ENCODE measurements around the gene PPT1. TPM values are rescaled to one million over a fixed set of nuclear protein-coding genes. Genes with fewer than 3 reads are reported as not detected.
A peak's percentile ranks its signal among the peaks of the same experiment; 100 is the strongest.

PPT1 gene
- total RNA-seq, 1 donor from 2014 or later: 79.6 TPM

DNA sequence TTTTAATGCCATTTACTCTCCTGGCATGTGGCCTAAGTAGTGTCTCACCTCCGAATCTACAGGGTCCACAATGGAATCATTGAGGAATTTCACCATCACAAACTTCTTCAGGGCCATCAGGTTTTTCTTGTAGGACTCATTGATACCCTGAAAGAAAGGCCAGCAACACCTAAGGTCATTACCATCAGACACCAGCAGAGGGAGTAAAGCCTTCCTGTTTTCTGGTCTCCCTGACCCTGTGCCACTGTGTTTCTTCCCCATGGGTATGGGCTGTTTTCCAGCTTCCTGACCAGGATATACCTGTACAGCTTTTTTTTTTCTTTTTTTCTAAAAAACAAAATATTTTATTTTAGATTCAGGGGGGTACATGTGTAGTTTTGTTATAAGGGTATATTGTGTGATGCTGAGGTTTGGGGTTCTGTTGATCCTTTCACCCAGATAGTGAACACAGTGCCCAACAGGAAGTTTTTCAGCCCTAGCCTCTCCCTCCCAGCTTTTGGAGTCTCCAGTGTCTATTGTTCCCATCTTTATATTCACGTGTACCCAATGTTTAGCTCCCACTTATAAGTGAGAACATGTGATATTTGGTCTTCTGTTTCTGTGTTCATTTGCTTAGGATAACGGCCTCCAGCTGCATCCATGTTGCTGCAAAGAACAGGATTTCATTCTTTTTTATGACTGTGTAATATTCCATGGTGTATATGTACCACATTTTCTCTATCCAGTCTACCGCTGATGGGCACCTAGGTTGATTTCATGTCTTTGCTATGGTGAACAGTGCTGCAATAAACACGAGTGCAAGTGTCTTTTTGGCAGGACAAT, 18.3 kb downstream of the PPT1 start:
- peaks cover 13% of the 10 kb centered on the region for H3K36me3 Mint-ChIP-seq
- no peaks in the 10 kb centered on the region for H3K9me3 Mint-ChIP-seq
- no peaks in the 10 kb centered on the region for H3K27me3 Mint-ChIP-seq
- DNase-seq (ENCODE audit: extremely low spot score, unreplicated experiment): no peak
- H3K4me1 Mint-ChIP-seq (ENCODE audit: unreplicated experiment): no peaks in the 10 kb centered on the region
- TF ChIP-seq, protein P1, sequence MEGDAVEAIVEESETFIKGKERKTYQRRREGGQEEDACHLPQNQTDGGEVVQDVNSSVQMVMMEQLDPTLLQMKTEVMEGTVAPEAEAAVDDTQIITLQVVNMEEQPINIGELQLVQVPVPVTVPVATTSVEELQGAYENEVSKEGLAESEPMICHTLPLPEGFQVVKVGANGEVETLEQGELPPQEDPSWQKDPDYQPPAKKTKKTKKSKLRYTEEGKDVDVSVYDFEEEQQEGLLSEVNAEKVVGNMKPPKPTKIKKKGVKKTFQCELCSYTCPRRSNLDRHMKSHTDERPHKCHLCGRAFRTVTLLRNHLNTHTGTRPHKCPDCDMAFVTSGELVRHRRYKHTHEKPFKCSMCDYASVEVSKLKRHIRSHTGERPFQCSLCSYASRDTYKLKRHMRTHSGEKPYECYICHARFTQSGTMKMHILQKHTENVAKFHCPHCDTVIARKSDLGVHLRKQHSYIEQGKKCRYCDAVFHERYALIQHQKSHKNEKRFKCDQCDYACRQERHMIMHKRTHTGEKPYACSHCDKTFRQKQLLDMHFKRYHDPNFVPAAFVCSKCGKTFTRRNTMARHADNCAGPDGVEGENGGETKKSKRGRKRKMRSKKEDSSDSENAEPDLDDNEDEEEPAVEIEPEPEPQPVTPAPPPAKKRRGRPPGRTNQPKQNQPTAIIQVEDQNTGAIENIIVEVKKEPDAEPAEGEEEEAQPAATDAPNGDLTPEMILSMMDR (conservative IDR thresholded peaks at IDR 0.05): peak; percentile 84
- no peak overlapping the region for H3K4me3 Mint-ChIP-seq
- no peak overlapping the region for H3K27ac Mint-ChIP-seq

DNA sequence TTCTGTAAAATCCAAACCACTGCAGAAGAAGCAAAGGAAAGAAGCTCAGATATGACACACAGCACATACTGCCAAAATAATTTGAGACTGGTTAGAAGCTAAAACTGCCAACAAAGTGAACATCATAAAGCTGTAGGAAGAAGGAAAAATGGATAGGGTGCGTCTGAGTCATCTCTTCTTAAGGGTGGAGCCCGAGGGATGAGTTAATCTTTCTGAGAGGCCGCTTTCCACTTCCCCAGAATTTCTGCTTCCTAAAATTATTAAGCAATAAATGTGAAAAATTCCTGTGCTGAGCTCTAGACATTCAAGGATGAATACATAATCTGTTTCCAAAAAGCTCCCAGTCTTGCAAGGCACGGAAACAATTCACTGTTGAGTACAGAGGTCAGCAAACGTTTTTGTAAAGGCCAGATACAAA, 20.1 kb downstream of the PPT1 start:
- DNase-seq (ENCODE audit: extremely low spot score, unreplicated experiment): no peak
- TF ChIP-seq, protein P1 (conservative IDR thresholded peaks at IDR 0.05): no peak
- H3K27ac Mint-ChIP-seq: no peak overlapping the region
- no peaks in the 10 kb centered on the region for H3K4me1 Mint-ChIP-seq (ENCODE audit: unreplicated experiment)
- peaks cover 14% of the 10 kb centered on the region for H3K36me3 Mint-ChIP-seq
- no peak overlapping the region for H3K4me3 Mint-ChIP-seq
- H3K27me3 Mint-ChIP-seq: no peaks in the 10 kb centered on the region
- H3K9me3 Mint-ChIP-seq: no peaks in the 10 kb centered on the region

DNA sequence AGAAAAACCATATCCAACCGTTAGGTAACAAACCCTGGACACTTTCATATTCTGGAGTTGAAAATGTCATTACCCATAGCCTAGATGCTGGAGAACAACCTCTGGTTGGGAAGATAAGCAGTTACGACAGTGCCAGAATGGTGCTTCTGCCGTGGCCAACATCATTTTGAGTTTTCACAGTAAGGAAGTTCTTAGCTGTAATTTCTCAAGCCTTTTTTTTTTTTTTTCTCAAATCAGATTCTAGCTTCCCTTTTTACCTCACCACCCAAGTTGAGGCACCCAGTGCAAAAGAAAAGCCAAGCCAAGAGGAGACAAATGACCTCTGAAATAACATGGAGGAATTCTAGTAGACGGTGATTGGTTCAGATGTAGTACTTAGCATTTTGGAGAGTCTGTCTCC, 21.8 kb downstream of the PPT1 start:
- no peak overlapping the region for H3K27ac Mint-ChIP-seq
- no peaks in the 10 kb centered on the region for H3K4me1 Mint-ChIP-seq (ENCODE audit: unreplicated experiment)
- no peak overlapping the region for H3K4me3 Mint-ChIP-seq
- H3K27me3 Mint-ChIP-seq: no peaks in the 10 kb centered on the region
- TF ChIP-seq, protein P1 (conservative IDR thresholded peaks at IDR 0.05): no peak
- no peaks in the 10 kb centered on the region for H3K9me3 Mint-ChIP-seq
- peaks cover 23% of the 10 kb centered on the region for H3K36me3 Mint-ChIP-seq
- DNase-seq (ENCODE audit: extremely low spot score, unreplicated experiment): no peak

DNA sequence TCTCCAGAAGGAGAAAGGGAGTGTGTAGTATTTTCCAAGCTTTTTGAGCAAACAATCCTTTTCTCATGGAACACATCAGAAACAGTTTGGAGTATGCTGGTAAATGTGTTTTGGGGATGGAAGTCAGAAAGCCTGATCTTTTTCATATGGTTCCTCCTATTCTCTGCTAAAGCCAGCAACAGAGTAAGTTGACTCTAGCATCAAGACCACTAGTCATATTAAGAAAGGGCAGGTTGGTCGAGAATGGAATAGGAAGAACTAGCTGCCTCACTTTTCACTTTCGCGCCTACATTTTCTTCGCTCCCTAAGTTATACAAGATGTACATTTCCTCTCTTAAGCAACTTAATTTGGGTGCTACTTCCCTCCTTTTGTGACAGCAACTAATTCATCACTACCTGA, 24.0 kb downstream of the PPT1 start:
- no peaks in the 10 kb centered on the region for H3K27me3 Mint-ChIP-seq
- peaks cover 24% of the 10 kb centered on the region for H3K36me3 Mint-ChIP-seq
- TF ChIP-seq, protein P1 (conservative IDR thresholded peaks at IDR 0.05): no peak
- no peak overlapping the region for H3K27ac Mint-ChIP-seq
- no peak for DNase-seq (ENCODE audit: extremely low spot score, unreplicated experiment)
- no peaks in the 10 kb centered on the region for H3K9me3 Mint-ChIP-seq
- H3K4me3 Mint-ChIP-seq: no peak overlapping the region
- no peaks in the 10 kb centered on the region for H3K4me1 Mint-ChIP-seq (ENCODE audit: unreplicated experiment)

DNA sequence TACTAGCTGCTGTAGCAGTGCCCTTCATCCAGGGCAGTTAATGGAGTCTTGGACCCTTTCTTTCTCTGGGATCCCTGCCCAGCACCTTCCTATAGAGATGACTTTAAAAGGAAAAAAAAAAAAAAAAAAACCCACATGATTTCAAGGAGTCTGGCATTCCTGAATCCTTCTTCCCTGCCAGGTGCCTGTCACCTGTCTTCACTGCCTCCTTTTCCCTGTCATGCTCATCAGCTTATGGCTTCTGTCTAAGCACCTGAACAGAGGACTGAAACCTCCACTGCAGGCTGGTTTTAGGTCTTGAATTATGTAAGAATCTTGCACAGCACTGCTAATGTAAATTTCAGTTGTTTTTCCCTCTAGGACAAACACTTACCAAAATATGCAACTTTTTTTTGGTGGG, 24.9 kb downstream of the PPT1 start:
- Mint-ChIP-seq H3K4me1 (ENCODE audit: unreplicated experiment) (no peaks in the 10 kb centered on the region), H3K9me3 (no peaks in the 10 kb centered on the region), H3K27ac (no peak overlapping the region), H3K36me3 (peaks cover 29% of the 10 kb centered on the region), H3K4me3 (no peak overlapping the region), H3K27me3 (no peaks in the 10 kb centered on the region)
- no peak for DNase-seq (ENCODE audit: extremely low spot score, unreplicated experiment)
- TF ChIP-seq, protein P1 (conservative IDR thresholded peaks at IDR 0.05): no peak

Data from type B pancreatic cell (in vitro differentiated cells).